Fibroblast of skin of back (primary cell): Measurements from ENCODE around the gene CDH15.
"Not testable (repeated sequence)": the region's sequence is repeated elsewhere in the genome, so short reads cannot be mapped to it uniquely, and the experiment has no call there.

ENCODE experiments used
- DNase-seq: peaks from one replicate; pipeline ENCODE4 v3.0.0-alpha.2; 2013

The CDH15 gene

GRCh38 chr16:89156740-89157645 is 14.6 kb upstream of the CDH15 start:
- no peak for DNase-seq

- no peak for DNase-seq
These were observed 13.8 kb upstream of the CDH15 start for GRCh38 chr16:89157778-89158177.

DNA sequence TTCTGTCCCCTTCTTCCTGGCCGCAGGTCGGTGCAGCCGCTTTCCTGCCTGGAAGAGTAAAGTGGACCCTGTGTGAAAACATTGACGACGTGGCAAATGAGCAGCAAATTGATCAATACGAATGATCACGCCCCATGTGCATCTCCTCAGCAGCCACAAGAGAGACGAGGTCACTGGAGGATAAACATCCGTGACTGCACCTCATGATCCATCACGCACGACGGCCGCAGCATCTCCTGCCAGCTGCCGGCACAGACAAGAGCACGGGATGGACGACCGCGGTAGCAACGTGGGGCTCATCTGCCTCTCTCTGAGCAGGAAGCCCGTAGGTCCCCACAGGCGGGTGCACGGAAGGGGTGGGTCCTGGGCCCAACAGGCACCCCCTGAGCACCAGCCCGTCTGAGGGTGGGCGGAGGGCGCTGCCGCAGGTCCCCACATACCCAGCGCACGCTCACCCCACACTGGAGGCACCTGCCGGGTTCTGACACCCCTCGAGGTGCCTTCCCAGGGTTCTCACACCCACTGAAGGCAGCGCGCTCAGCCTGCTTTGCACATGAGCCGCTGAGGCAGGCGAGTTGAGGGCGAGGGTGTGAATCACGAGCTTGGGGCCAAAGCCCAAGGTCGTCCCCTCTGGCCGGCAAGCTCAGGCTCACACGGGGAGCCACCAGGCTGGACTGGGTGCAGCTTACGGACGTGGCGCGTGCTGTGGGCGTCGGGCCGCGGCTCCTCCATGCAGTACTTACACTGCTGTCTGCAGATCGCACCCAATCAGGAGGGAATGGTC is 12.3 kb upstream of the CDH15 start:
- DNase-seq, result no peak

- no peak for DNase-seq
These were observed 11.6 kb upstream of the CDH15 start for GRCh38 chr16:89159850-89160354.

DNA sequence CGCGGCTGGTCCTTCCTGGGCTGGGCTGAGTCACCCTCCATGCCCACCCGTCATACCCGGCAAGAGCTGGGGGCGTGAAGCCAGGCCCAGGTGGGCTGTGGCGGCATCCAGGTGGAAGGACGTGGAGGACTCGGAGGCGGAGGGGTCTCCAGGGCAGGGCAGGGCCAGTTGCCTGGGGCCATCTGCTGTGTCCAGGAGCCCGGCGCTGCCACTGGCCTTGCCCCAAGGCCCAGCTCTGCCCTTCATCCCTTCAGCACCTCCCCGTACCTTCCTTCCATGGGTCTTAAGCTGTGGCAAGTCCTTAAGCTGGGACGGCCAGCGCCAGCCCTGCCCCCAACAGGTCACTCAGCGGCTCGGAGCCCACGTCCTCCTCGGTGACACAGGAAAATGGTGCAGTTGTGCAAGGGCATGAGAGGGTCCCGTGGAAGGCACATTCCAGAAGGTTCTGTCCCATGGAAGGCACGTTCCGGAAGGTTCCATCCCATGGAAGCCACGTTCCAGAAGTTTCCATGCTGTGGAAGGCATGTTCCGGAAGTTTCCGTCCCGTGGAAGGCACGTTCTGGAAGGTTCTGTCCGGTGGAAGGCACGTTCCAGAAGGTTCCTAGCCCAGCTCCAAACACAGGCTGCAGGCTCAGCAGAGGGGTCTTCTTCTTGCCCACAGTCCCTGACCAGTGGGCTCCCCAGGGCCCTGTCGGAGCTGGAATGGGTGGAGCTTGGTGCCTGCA is 10.4 kb upstream of the CDH15 start:
- DNase-seq, result no peak

DNA sequence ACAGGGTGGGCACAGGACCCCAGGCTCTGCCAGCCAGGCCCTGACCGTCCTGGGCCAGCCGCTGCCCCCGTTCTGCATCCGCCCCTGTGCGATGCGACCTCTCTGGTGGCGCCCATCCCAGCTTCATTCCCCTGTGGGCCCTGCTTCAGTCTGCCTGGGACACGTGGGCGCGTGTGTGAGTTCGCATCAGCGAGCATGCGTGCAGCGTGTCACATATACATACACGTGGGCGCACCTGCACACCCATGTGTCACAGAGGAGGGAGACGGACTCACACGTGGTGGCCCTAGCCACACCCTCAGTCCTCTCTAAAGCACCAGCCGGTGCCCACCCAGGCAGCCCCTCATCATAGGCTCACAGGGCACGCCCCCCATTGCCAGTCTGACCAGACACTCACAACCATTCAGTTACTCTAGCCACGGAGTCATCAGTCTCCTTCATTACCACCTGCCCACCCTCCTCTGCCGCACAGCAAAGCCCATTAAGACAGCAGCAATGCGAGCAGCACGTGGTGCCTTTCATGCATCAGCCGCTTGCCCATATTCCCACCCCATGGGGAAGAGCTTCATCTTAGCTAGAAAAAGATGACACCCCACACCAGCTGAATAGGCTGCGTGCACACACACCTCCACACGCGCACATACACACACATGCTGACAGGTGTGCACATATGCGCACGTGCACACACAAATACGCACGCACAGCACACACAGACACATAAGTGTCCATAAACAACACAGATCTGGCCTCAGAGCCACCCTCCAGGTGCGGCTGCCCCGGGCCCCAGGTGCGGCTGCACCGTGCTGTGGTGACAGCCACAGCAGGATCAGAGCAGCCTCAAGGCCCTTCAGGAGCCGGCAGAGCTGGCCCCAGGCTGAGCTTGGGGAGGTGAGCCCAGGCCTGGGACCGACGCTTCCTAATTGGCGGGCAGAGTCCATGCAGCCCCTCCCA is 9.5 kb upstream of the CDH15 start:
- DNase-seq, result no peak

GRCh38 chr16:89163297-89163696 is 8.3 kb upstream of the CDH15 start:
- no peak for DNase-seq

GRCh38 chr16:89164436-89164835 is 7.1 kb upstream of the CDH15 start:
- no peak for DNase-seq

GRCh38 chr16:89164847-89165680 is 6.5 kb upstream of the CDH15 start:
- no peak for DNase-seq

DNA sequence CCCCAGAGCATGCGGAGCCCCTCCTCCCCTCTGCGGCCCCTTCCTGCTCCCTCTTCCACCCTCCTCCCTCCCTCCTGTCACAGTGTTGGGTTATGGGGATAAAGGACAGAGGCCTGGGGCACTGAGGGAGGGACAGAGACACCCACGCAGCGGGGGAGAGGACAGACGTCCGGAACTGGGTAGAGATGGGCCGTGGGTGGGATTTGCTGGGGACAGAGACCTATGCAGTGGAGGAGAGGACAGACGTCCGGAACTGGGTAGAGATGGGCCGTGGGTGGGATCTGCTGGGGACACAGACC is 5.9 kb upstream of the CDH15 start:
- not testable (repeated sequence) for DNase-seq

GRCh38 chr16:89166696-89167424 is 4.7 kb upstream of the CDH15 start:
- no peak for DNase-seq

DNA sequence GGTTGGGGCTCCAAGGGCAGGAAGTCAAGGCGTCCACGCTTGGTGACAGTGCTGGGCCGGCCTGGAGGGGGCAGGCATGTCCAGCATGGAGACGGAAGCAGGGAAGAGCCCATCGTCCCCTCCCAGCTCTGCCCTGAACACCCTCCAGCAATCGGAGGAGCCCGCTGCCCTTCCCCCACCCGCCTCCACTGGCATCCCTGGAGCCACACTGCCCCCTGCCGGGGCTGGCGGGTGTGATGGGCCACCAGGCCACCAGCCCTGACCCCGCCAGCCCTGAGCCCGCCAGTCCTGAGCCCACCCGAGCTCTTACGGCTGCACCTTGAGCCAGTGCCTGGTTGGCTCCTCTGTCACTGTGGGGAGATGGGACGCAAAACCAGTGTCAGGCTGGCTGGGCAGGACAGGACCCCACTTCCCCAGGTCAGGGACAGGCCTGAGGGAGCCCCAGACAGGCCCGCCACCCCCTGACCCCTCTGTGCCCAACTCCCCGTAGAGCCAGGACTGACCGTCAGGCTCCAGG is 4.1 kb upstream of the CDH15 start:
- DNase-seq, result peak; percentile 75

DNA sequence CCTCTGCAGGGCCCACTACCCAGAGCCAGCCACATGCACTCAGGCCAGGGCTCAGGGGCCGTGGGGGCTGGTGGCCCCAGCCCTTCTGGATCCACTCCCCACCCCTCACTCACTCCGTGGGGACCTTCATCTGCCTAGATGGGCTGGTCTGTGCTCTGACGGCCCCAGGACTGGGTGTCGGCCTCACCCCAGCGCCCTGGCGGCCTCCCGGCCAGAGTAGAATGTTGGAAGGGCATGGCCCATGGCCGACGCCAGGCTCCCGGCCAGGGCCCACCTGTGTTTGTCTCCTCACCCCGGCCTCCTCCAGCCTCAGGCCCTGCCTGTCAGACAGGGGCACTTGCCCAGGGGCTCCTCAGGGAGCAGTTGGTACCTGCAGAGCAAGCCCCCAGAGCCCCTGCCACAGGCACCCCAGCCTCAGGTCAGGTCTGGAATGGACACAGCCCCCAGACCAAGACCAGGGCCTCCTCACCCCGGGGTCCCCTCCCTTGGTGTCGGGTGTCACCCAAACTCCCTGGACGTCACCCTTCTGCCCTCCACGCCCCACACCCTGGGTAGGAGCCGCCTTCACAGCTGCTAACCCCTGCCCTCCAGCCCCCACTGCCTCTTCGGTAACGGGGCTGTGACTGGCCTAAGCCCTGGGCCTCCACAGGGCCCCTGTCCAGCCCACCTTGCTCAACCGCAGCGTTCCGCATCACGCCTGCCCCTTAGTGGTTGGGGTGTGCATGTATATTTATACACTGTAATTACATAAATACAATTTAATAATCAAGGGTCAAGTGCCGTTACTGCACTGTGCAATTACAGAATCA is 3.0 kb upstream of the CDH15 start:
- DNase-seq, result no peak

DNA sequence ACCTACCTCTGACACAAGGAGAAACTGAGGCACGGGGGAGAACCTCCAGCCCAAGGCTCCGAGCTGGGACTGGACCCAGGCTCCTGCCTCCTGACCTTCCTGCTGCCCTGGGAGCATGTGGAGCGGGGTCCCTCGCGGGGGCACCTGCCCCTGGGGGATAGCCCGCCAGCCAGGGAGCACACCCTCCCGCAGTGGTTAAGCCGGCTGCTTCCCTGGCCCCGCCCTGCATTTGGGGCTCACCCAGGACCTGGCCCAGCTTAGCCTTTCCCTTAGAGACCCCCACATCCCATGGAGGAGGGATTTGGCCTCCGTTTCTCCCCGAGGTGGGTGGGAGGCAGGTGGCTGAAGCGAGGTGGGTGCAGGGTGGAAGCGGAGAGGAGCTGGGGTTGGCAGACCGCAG is 1.8 kb upstream of the CDH15 start:
- DNase-seq, result no peak

DNA sequence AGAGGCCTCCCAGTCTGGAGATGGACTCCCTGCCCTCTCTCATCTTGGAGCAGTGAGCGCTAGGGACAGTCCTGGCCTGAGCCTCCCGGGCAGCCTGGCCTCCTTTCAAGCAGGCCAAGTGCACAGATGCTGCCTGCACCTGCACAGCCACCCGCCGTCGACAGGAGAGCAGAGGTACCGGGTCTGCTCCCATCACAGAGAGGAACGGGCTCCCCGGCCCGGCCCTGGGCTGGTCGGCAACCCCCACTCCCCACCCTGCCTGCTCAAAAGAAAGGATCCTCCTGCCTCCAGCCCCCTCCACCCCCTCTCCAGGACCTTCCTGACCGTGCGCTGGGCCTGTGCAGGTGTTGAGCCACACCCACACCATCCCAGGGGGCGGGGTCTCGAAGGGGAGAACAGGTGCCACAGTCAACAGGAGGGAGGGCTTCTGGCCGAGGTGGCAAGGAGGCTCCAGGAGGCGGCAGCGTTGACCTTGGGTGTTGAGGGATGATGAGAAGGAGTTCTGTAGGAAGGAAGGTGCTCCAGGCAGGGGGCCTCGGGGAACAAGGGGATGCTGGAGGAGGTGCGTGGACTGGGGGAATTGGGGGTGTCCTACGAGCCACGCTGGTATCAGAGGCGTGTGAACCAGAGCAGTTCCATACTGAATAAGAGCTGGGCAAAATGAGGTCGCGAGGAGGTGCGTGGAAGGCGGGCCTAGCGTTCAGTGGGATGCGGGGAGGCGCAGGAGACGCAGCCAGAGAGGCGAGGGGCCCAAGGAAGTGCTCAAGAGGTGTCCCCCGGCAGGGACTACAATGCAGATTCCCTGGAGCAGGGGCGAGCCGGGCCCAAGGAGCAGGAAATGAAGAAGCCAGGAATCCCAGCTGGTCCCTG is 967 bp upstream of the CDH15 start:
- DNase-seq, result no peak

DNA sequence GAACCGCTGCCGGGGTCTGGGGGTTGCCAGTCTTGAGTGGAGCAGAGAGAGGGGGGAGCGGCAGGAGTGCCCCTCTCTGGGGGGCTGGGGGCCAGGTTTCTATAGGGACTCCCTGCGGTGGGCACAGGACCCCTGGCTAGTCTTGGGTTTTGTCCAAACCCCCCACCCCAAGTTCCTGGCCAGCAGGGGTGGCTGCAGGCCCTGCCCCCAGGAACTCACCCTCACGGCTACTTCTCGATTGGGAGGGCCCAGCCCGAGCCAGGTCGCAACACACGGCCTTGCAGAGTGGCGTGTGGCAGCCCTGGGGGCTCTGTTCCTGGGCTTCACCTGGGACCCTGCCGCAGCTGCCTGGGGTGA is 601 bp downstream of the CDH15 start:
- DNase-seq, result no peak

- no peak for DNase-seq
These were observed 1.1 kb downstream of the CDH15 start for GRCh38 chr16:89172528-89173173.
